Breast epithelium (tissue), 3 donors: ENCODE measurements around the gene ZNF23.

Experiments used
- CTCF ChIP-seq, 3 donors: fragments of 450-650 bp; IDR thresholded peaks; one replicate each; pipeline ENCODE4 v1.5.1; 2016 to 2017; ENCODE audit warnings: antibody characterized with exemption in 3 of 3, mild to moderate bottlenecking in 3 of 3, moderate library complexity in 3 of 3
- POLR2A ChIP-seq: fragments of 450-650 bp; IDR thresholded peaks from one replicate; pipeline ENCODE4 v1.6.1; 2016; ENCODE audit warnings: antibody characterized with exemption, mild to moderate bottlenecking, moderate library complexity
- POLR2AphosphoS5 ChIP-seq, 3 donors: sonication (generic); formaldehyde crosslinking; IDR thresholded peaks; one replicate each; pipeline ENCODE4 v1.6.1; 2017; ENCODE audit warnings: antibody characterized with exemption in 3 of 3

DNA sequence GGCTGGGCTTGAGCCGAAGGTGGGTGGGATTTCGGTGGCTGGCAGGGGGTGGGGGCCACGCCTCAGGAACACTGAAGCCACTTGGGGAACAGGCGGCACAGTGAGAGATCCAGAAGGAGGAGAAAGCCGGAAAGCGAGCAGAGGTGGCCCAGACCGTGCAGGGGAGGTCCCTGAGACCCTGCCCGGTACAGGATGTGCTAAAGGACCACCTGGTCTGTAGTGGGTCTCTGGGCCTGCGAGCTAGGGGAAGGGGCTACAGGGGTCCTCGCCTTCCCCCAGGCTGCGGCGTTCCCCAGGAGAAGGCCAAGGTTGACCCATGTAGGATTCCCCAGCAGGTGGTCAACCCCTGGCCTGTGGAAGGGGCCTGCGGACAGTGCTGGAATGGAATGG is 20.0 kb downstream of the ZNF23 start, which contains the start of gene TLE7:
- TF ChIP-seq POLR2A (no peak), CTCF (IDR thresholded peaks at IDR 0.05) (no peak), POLR2AphosphoS5 (IDR thresholded peaks at IDR 0.05) (no peak)
